Muscle of back (tissue), 11 donors: ENCODE measurements around the gene PIGU. TPM values are rescaled to one million over a fixed set of nuclear protein-coding genes. Genes with fewer than 3 reads are reported as not detected.

ENCODE experiments used
- DNase-seq, 3 donors: peaks; one replicate each; pipeline versions ENCODE4 v3.0.0 to v3.0.0-alpha.2; 2013
- polyA plus RNA-seq, 10 donors: library from polyadenylated mRNA; unstranded; fragments of 120-200 nt; gene quantifications; one replicate each; pipeline ENCODE4 v1.2.1, GENCODE V29; 2013; ENCODE audit not compliant: insufficient read length in 10 of 10

PIGU gene
- polyA plus RNA-seq, 10 donors: 19.7 to 25.8 (median 23.9) TPM

DNA sequence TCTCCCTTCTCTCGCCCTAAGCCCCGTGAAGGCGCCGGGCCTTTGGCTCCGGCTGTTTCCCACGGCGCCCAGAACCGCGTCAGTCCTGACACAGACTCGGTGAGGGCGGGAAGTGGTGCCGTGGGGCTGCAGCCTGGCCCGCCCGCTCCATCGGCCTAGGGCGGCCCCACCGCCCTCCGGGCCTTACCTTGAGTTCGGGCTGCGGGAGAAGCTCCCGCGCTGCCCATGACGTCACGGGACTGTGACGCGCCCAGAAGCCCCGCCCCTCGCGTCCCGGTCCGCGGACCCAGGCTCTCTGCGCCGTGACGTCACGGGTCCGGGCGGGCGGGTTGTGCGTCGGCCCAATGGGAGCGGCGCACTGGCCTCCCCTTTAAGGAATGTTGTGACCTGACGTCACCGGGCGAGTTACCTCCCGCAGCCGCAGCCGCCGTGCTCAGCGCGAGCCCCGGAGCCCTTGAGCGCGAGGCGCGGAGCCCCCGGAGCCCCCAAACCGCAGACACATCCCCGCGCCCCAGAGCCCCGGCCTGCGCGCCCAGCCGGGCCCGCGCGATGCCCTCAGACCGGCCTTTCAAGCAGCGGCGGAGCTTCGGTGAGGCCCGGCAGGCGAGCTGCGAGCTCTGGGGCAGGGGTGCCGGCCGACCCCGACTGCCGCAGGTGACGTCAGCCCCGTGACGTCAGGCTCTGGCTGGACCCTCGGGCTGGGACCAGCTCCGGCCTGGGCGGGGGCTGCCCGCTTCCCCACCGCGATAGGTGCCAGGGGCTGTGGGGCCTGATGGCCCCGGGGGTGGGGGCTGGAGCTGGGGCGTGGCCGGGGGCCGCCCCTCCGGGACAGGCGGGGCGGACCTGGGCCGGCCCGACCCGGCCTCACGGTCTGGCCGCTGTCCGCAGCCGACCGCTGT is 118.3 kb downstream of the PIGU start, which contains the start of gene MAP1LC3A:
MAP1LC3A (plus strand) TSS at position 399 of the 899 bp plus-strand sequence; CDS start at position 550, 151 bp downstream.
- DNase-seq: peak; percentile 94 to 98 (median 97)

DNA sequence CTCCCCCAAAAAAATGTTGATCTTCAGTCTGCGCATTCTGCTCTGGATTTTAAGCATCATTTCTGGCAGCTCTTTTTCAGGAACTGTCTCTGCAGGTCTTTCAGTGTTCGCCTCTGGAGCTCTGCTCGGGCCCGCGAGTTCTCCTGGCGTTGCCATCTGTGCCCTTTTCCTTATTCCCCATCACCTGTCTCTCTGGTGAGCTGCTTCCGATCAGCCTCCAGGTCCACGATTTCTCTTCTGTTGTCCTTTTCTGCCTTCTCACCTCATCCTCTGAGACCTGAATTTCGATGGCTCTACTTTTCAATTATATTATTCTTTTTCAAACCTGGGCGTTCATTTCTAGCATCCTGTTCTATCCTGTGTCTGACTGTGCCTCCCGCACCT is 119.0 kb downstream of the PIGU start:
- no peak for DNase-seq

GRCh38 chr20:34553366-34553867 is 123.5 kb downstream of the PIGU start:
- no peak for DNase-seq

GRCh38 chr20:34552569-34552968 is 124.3 kb downstream of the PIGU start:
- no peak for DNase-seq

DNA sequence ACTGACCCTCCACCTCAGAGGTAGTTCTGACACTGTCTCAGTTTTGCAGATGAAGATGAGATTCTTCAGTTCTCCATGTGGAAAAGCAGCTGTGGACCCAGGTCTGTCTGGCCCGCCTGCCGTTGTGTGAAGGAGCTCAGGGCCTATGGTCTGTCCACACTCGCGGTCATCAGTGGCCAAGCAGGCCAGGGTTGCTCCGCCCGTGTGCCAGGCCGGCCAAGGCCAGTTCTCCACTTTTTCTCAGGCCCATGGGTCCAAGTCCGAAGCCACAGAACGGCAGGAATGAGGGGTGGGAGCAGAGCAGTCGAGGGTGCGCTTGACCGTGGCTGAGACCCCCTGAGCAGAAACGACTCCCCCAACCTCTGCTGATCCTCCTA is 127.0 kb downstream of the PIGU start:
- DNase-seq: no peak

DNA sequence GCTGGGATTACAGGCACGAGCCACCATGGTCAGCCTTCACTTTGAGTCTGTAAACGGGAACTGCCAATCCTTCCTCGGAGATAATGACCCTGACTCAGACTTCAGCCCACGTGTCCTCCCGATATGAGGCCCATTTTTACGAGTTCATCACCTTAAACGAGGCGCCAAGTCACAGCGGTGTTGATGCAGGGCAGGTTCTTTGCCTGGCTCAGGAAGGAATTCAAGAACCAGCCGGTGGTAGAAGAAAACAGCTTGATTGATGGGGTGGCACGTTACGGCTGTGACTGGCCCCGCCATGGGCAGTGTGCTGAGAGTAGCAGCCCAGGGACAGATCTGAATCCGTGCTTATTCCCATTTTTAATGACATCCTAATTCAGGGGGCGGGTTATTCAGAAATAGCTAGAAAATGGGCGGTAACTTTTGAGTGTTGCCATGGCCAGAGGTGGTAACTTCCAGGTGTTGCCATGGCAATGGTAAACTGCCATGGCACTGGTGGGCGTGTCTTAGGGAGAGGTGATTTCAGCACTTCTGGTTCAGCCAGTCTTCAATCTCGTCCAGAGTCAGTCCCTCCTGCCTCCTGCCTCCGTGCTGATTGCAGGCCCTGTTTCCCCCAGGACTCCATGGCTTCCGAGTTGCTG is 127.5 kb downstream of the PIGU start:
- no peak for DNase-seq

DNA sequence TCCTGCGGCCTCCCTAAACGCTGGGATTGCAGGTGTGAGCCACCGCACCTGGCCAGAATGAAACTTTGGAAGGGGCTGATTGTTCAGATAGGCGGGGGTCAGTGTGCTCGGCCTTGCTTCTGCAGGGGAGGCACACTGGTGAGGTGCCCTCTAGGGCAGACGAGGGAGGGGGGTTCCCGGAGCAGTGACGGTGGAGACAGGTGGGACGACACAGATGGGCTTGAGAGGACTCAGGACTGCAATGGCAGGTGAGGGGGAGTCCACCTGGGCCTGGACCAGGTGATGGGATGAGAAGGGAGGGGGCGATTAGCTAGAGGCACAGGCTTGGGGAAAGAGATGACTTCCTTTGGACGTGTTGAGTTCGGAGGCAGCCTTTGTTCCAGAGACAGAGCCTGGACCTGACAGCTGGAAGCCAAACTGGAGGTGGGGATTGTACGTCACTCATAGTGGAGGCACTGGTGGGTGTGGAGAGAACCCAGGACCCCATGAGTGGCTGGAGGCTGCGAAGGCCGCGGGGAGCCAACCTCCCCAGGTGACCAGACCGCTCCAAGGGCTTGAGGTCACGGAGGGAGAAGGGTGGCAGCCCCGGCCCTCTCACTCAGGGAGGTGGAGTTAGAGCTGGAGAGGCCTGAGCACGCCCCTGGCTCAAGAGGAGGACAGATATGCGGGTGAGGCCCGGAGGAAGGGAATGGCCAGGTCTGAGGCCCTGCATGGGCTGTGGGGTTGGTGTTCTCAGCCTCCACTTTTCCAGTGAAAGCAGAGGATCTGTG is 128.9 kb downstream of the PIGU start:
- DNase-seq: no peak

DNA sequence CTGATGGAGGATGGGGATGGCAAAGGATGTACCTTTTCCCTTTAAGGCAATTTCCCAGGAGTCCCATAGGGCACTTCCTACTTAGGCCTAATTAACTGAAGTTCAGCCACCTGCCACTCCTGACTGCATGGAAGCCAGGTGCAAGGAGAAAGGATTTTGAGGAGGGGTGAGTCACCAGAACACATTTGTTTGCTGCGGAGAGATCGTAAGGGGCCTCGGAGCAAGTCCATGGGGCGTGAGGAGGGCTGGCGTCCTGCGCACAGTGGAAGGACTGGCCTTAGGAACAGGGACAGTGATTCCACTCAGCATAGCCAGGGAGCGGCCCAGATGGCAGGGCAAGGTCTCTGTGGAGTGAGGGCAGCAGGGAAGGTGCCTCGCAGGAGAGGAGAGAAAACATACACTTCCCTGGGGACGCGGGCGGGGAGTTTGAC is 130.1 kb downstream of the PIGU start:
- DNase-seq: no peak

GRCh38 chr20:34544109-34544796 is 132.6 kb downstream of the PIGU start:
- DNase-seq: peak in 1 of 3 donors; percentile 37

DNA sequence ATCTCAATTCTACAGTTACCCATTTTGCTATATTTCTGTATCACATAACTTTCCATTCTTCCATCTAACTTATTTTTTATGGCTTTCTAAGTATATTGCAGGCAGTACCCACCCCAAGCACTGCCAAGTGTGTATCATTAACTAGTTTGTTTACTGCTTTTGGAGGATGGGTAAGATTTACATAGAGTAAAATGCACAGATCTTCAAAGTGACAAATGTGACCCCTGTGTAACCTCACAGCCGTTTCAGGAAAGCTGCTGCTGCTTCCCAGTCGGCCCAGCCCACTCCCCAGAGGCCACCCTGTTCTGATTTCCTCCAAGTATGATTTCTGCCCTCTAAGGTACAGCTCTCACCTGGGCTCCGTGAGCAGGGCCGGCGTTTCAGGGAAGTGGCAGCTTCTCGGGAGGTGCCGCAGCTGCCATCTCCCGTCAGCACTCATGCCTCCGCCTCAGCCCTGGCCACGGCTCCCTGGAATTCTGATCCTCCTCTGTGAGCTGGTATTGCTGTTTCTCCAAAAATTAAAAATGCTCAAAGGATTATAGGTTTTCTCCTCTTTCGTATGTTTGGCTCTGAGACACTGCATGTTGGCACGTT is 133.3 kb downstream of the PIGU start:
- DNase-seq: no peak

GRCh38 chr20:34542439-34542838 is 134.5 kb downstream of the PIGU start:
- DNase-seq: no peak

DNA sequence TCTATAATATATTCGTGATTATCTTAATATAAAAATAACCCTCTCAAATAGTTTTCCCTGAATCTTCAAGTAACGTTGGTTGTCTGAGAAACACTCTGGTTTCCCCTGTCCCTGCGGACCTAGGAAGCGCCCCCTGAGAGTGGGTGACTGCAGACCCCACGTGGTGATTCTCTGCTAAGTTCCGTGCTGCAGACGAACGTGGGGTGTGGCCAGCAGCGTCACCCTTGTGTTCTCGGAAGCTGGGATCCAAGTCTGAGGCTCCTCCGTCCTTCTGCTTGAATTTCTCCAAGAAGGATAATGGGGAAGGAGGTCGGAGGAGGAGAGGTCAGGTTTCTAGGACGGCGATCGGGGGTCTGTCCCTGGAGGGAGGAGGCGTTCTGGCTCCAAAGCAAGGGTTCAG is 135.0 kb downstream of the PIGU start:
- DNase-seq: no peak

- no peak for DNase-seq
These were observed 135.5 kb downstream of the PIGU start for GRCh38 chr20:34541264-34541901.

GRCh38 chr20:34540596-34541263 is 136.2 kb downstream of the PIGU start:
- DNase-seq: no peak

- DNase-seq: no peak
These were observed 137.1 kb downstream of the PIGU start for GRCh38 chr20:34539756-34540155.

GRCh38 chr20:34538671-34539123 is 138.2 kb downstream of the PIGU start:
- DNase-seq: peak in 1 of 3 donors; percentile 35

DNA sequence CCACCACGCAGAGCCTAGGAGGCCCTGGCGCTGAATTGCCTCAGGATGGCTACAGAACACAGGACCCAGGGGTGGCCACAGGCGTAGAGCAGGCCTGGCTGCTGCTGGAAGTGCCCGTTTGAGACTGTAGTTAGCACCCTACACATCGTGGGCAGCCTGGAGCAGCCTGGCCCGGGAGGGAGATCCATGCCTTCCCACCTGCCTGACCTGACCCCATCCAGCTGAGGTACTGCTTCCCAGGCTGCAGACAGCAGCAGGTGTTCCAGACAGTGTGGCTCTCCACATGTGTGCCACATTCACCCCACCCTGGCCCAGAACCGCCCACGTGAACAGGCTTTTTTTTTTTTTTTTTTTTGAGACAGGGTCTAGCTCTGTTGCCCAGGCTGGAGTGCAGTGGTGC is 139.2 kb downstream of the PIGU start:
- DNase-seq: no peak

- no peak for DNase-seq
These were observed 140.0 kb downstream of the PIGU start for GRCh38 chr20:34536798-34537394.

DNA sequence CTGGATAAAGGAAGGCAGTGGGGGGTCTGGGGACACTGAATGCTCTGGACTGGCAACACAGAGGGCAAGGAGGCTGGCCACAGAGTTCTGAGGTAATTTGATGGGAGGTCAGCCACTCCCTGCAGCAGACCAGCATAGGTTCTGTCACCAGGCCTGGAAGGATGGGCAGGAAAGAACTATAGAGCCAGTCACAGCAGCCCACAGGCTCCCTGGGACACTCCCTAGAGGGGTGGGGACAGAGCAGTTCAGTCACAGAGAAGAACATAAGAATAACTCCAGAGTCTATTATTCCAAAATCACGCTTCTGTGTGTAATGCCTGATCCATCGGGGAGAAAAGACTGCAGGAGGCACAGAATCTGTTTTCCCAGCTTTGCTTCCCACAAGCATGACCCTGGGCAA is 141.0 kb downstream of the PIGU start:
- DNase-seq: no peak
